Stimulated activated CD8-positive, alpha-beta memory T cell treated with anti-CD3 and anti-CD28 coated beads, Interleukin-2, amount 100 ng/mL, for 1 hour (primary cell): ENCODE data around the gene SNRNP200.
A peak's percentile ranks its signal among the peaks of the same experiment; 100 is the strongest.
"Not testable (repeated sequence)": the region's sequence is repeated elsewhere in the genome, so short reads cannot be mapped to it uniquely, and the experiment has no call there.

Experiments used
- DNase-seq, 2 donors: peaks; one replicate each; pipeline ENCODE4 v3.0.0-alpha.2; 2020; ENCODE audit warnings: low read depth in 2 of 2

Gene SNRNP200

GRCh38 chr2:96274355-96275056, 30.8 kb downstream of the SNRNP200 start:
- no peak for DNase-seq

- DNase-seq, result no peak
Observed at GRCh38 chr2:96273763-96274162, 31.6 kb downstream of the SNRNP200 start.

GRCh38 chr2:96271995-96272394, 33.4 kb downstream of the SNRNP200 start:
- DNase-seq, result no peak

- no peak for DNase-seq
Observed at GRCh38 chr2:96267159-96267971, 38.0 kb downstream of the SNRNP200 start.

- peak; percentile 95 to 96 for DNase-seq
Observed at GRCh38 chr2:96265840-96266679, 39.3 kb downstream of the SNRNP200 start, which contains the start of the genes CIAO1 and TMEM127. Gene CIAO1 (plus strand): TSS chr2:96266225. CDS start chr2:96266351, 126 bp downstream. Gene TMEM127 (minus strand): TSS chr2:96265997. CDS start chr2:96265381, 616 bp downstream.

GRCh38 chr2:96265349-96265839, 40.0 kb downstream of the SNRNP200 start:
- DNase-seq, result no peak

- no peak for DNase-seq
Observed at GRCh38 chr2:96264656-96265348, 40.5 kb downstream of the SNRNP200 start.

- DNase-seq, result no peak
Observed at GRCh38 chr2:96264086-96264485, 41.3 kb downstream of the SNRNP200 start.

GRCh38 chr2:96262306-96262705, 43.0 kb downstream of the SNRNP200 start:
- DNase-seq, result no peak

- no peak for DNase-seq
Observed at GRCh38 chr2:96261328-96262003, 43.9 kb downstream of the SNRNP200 start.

GRCh38 chr2:96260387-96261260, 44.7 kb downstream of the SNRNP200 start:
- no peak for DNase-seq

- no peak for DNase-seq
Observed at GRCh38 chr2:96259497-96259921, 45.8 kb downstream of the SNRNP200 start.

GRCh38 chr2:96258166-96259022, 47.0 kb downstream of the SNRNP200 start:
- DNase-seq, result no peak

- not testable (repeated sequence) for DNase-seq
Observed at GRCh38 chr2:96257744-96258143, 47.6 kb downstream of the SNRNP200 start.

GRCh38 chr2:96256611-96257113, 48.7 kb downstream of the SNRNP200 start:
- DNase-seq, result no peak

- DNase-seq, result no peak
Observed at GRCh38 chr2:96254571-96254970, 50.8 kb downstream of the SNRNP200 start.

GRCh38 chr2:96253006-96253405, 52.3 kb downstream of the SNRNP200 start:
- no peak for DNase-seq

- DNase-seq, result no peak
Observed at GRCh38 chr2:96252526-96252925, 52.8 kb downstream of the SNRNP200 start.
